Measurements from ENCODE around the gene PSMC6.

The PSMC6 gene

GRCh38 chr14:52701223-52701622 lies 5.8 kb upstream of the PSMC6 start:
- Histone ChIP-seq H3K79me2 (ENCODE audit: insufficient read depth, low read length) (no peaks in the 10 kb centered on the region), H3K4me2 (ENCODE audit: low read length) (no peak overlapping the region), H3K9me2 (ENCODE audit: low read depth, low read length) (no peaks in the 10 kb centered on the region), H3F3A (ENCODE audit: insufficient read depth, low read length) (no peaks in the 10 kb centered on the region), H3K9ac (ENCODE audit: low read length) (no peak overlapping the region), H4K20me1 (ENCODE audit: insufficient read depth, low read length) (no peaks in the 10 kb centered on the region), H3K4me3 (ENCODE audit: low read depth, low read length, poor library complexity, severe bottlenecking) (no peak overlapping the region), H3K4me1 (ENCODE audit: insufficient read depth, low read length, severe bottlenecking) (peaks cover 7% of the 10 kb centered on the region), H3K27ac (ENCODE audit: low read depth, low read length, poor library complexity, severe bottlenecking) (no peak overlapping the region), H3K36me3 (ENCODE audit: insufficient read depth, low read length) (no peaks in the 10 kb centered on the region), H3K27me3 (ENCODE audit: insufficient read depth, low read length) (no peaks in the 10 kb centered on the region), H3K9me3 (ENCODE audit: low read length) (no peaks in the 10 kb centered on the region), H2AFZ (ENCODE audit: low read length) (peak overlapping the region; percentile 63; the same call in 1 of the 2 replicates)
- TF ChIP-seq CTCF (IDR thresholded peaks at IDR 0.05; ENCODE audit: low read length) (no peak), EZH2 (IDR thresholded peaks at IDR 0.05; ENCODE audit: borderline replicate concordance, low read length) (no peak)

- Histone ChIP-seq H3K79me2 (ENCODE audit: insufficient read depth, low read length) (peaks cover 12% of the 10 kb centered on the region), H2AFZ (ENCODE audit: low read length) (no peak overlapping the region), H3K9ac (ENCODE audit: low read length) (no peak overlapping the region), H3K4me1 (ENCODE audit: insufficient read depth, low read length, severe bottlenecking) (peaks cover 19% of the 10 kb centered on the region), H3K27me3 (ENCODE audit: insufficient read depth, low read length) (no peaks in the 10 kb centered on the region), H3K9me3 (ENCODE audit: low read length) (no peaks in the 10 kb centered on the region), H3K27ac (ENCODE audit: low read depth, low read length, poor library complexity, severe bottlenecking) (no peak overlapping the region), H3K36me3 (ENCODE audit: insufficient read depth, low read length) (peaks cover 7% of the 10 kb centered on the region; the same call in 1 of the 2 replicates), H3K4me2 (ENCODE audit: low read length) (no peak overlapping the region), H3K9me2 (ENCODE audit: low read depth, low read length) (no peaks in the 10 kb centered on the region), H3F3A (ENCODE audit: insufficient read depth, low read length) (no peaks in the 10 kb centered on the region), H4K20me1 (ENCODE audit: insufficient read depth, low read length) (no peaks in the 10 kb centered on the region), H3K4me3 (ENCODE audit: low read depth, low read length, poor library complexity, severe bottlenecking) (no peak overlapping the region)
- no peak for TF ChIP-seq EZH2 (IDR thresholded peaks at IDR 0.05; ENCODE audit: borderline replicate concordance, low read length)
- no peak for TF ChIP-seq CTCF (IDR thresholded peaks at IDR 0.05; ENCODE audit: low read length)
Observed at GRCh38 chr14:52703225-52703624, 3.8 kb upstream of the PSMC6 start.

- H3K4me2 ChIP-seq (ENCODE audit: low read length): no peak overlapping the region
- no peak overlapping the region for H3K27ac ChIP-seq (ENCODE audit: low read depth, low read length, poor library complexity, severe bottlenecking)
- H3K9ac ChIP-seq (ENCODE audit: low read length): no peak overlapping the region
- no peaks in the 10 kb centered on the region for H4K20me1 ChIP-seq (ENCODE audit: insufficient read depth, low read length)
- H3K9me2 ChIP-seq (ENCODE audit: low read depth, low read length): no peaks in the 10 kb centered on the region
- H3K9me3 ChIP-seq (ENCODE audit: low read length): no peaks in the 10 kb centered on the region
- no peaks in the 10 kb centered on the region for H3F3A ChIP-seq (ENCODE audit: insufficient read depth, low read length)
- TF ChIP-seq CTCF (IDR thresholded peaks at IDR 0.05; ENCODE audit: low read length) (no peak), EZH2 (IDR thresholded peaks at IDR 0.05; ENCODE audit: borderline replicate concordance, low read length) (no peak)
- H2AFZ ChIP-seq (ENCODE audit: low read length): no peak overlapping the region
- H3K4me3 ChIP-seq (ENCODE audit: low read depth, low read length, poor library complexity, severe bottlenecking): no peak overlapping the region
- peaks cover 23% of the 10 kb centered on the region for H3K4me1 ChIP-seq (ENCODE audit: insufficient read depth, low read length, severe bottlenecking)
- no peaks in the 10 kb centered on the region for H3K27me3 ChIP-seq (ENCODE audit: insufficient read depth, low read length)
- peaks cover 16% of the 10 kb centered on the region for H3K79me2 ChIP-seq (ENCODE audit: insufficient read depth, low read length)
- H3K36me3 ChIP-seq (ENCODE audit: insufficient read depth, low read length): peaks cover 11% of the 10 kb centered on the region; the same call in 1 of the 2 replicates
Observed at GRCh38 chr14:52703664-52704063, 3.3 kb upstream of the PSMC6 start.

All from OCI-LY1 (cell line).